ENCODE measurements around the gene SUSD3. TPM values are rescaled to one million over a fixed set of nuclear protein-coding genes. Genes with fewer than 3 reads are reported as not detected.
"Not testable (repeated sequence)": the region's sequence is repeated elsewhere in the genome, so short reads cannot be mapped to it uniquely, and the experiment has no call there.

Gene SUSD3
- total RNA-seq, 1 donor from 2014 or later, result 1.7 TPM

DNA sequence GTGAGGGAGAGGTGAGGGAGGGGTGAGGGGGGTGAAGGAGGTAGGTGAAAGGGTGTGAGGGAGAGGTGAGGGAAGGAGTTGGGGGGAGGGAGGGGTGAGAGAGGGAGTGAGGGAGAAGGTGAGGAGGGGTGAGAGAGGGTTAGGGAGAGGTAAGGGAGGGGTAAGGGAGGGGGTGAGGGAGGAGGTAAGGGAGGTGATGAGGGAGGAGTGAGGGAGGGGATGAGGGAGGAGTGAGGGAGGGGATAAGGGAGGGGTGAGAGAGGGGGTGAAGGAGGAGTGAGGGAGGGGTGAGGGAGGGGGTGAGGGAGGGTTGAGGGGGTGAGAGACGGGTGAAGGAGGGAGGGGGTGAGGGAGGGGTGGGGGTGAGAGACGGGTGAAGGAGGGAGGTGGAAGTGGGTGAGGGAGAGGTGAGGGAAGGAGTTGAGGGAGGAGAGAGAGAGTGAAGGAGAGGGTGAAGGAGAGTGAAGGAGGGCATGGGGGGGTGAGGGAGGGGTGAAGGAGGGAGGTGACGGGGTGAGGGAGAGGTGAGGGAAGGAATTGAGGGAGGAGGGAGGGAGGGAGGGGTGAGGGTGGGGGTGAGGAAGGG, 57.1 kb downstream of the SUSD3 start:
- ATAC-seq (no peak), DNase-seq (ENCODE audit: missing footprints) (peak; percentile 7)
- intact Hi-C loops (cut with DNase I), result no loop called here

DNA sequence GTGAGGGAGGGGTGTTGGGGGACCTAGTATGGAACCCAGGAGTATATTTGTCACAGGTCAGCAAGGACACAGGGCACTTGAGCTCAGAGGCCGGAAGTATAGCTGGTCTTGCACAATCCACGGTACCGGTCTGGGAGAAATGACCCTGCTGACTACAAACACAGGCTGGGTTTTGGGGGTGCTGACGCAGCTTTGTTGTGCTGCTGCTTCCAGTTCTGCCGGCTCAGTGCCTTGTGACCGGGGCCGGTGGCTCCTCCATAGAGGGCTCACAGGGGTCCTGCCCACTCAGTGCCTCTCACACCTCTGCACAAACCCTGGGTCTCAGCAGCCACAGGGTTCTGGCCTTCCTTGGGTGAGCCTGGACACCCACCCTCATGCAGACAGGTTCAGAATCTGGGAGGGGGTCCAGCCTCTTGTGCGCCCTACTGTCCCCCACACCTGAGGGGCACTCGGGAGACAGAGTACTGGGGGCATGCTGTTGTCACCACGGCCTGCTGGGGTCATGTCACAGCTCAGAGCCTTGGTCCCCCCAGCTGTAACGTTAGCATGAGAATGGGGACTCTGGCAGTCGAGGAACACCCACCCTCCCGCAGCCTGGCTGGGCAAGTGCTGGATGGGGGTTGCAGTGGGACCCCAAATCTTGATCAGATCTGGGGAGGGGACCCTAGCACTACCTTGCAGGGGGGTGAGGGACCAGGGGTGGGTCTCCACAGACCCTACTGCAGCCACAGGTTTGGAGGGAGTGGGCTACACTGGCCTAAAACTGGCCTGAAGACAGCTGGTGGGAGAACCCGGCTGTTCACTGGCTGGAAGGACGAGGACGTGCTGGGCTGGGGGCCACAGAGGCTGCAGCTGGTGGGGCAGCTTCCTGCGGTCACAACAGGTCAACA, 57.8 kb downstream of the SUSD3 start:
- intact Hi-C loops (cut with DNase I), result no loop called here
- peak; percentile 53 for ATAC-seq
- DNase-seq (ENCODE audit: missing footprints), result peak; percentile 90

DNA sequence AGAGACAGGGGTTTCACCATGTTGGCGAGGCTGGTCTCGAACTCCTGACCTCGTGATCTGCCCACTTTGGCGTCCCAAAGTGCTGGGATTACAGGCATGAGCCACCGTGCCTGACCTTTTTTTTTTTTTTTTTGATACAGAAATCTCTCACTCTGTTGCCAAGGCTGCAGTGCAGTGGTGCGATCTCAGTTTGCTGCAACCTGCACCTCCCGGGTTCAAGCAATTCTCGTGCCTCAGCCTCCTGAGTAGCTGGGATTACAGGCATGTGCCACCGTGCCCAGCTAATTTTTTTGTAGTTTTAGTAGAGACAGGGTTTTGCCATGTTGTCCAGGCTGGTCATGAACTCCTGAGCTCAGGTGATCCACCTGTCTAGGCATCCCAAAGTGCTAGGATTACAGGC, 59.0 kb downstream of the SUSD3 start:
- DNase-seq (ENCODE audit: missing footprints), result peak; percentile 14
- intact Hi-C loops (cut with DNase I); ATAC-seq: not testable (repeated sequence)

DNA sequence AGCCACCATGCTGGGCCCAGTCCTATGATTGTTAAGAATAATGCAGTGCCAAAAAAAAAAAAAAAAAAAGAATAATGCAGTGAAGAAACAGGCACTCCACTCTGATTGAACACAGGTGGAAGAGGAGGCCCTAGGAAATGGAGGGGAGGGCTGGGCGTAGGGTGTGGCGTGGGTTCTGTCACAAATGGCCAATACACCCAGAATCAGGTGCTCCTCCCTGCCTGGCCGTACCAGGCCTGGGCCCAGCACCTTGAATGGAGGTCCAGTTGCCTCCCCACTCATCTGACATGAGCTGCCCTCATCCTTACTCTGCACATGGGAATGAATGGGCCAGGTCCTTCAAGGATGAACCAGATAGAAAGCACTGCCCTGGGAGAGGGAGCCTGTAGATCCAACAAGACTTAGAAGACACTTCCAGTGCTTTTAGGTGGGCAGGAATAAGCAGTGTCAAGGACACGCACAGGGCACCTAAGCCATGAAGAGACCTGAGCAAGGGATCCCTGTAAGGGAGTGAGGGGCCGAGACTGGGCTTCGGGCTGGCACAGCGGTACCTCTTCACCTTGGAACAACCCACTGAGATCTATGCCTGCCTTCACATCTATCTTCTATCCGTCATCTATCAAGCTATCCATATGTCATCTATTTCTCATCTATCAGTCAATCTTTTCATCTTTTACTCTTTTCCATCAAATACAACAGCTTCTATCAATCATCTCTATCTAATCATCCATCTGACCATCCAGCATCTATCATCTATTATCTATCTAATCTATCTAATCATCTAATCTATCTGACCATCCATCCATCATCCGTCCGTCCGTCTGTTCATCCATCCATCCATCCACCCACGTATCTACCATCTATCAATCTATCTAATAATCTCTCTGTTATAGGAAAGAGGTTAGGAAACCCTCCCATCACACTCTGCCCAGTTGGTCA, 59.7 kb downstream of the SUSD3 start:
- peak; percentile 25 for DNase-seq (ENCODE audit: missing footprints)
- no peak for ATAC-seq
- intact Hi-C loops (cut with DNase I), result no loop called here

DNA sequence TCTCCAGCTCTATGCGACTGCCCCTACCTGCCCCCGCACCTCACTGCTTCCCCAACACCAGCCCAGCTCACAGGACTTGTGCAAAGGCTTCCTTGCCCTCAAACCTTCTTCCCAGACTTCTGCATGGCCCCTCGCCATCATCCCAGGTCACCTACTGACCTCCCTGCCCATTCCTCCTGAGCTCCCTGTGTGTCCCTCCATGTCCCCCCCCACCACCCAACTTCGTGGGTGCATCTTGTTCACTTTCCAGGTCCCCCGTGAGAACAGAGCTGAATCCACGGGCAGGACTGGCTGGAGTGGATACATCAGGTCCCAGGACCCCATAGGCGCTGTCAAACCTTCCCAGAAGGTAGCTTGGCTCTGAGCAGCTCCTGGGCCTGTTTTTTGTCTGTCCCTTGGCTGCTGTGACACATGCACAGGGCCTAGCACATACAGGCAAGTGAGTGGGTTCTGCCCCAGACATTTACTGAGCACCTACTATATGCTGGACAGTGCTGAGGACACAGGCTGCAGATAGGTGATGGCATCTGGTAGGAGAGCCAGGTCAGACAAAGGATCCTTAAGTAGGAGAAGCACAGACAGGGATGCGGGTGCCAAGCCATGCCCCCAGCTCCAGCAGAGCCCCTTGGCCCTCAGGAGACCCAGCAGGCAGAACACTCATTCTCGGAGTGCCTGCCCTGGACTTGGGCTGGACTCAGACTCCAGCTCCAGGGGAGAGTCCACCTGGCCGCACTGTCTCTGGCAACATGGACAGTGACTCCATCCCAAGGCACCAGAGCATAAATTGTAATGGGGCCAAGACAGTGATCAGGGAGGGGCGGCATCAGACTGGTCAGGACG, 60.6 kb downstream of the SUSD3 start:
- ATAC-seq, result no peak
- intact Hi-C loops (cut with DNase I), result no loop called here
- DNase-seq (ENCODE audit: missing footprints), result peak; percentile 49

DNA sequence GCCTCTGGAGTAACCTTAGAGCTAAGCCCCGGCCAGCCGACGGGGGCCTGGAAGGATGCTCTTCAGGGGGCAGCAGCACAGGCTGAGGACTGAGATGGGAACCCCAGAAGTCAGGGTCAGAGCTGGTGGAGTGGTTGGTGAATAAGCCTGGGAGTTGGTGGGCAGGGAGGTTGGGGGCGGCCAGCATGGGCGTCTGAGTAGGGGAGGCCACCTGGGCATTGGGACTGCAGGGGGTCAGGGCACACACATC, 61.1 kb downstream of the SUSD3 start:
- no peak for ATAC-seq
- intact Hi-C loops (cut with DNase I), result no loop called here
- no peak for DNase-seq (ENCODE audit: missing footprints)

DNA sequence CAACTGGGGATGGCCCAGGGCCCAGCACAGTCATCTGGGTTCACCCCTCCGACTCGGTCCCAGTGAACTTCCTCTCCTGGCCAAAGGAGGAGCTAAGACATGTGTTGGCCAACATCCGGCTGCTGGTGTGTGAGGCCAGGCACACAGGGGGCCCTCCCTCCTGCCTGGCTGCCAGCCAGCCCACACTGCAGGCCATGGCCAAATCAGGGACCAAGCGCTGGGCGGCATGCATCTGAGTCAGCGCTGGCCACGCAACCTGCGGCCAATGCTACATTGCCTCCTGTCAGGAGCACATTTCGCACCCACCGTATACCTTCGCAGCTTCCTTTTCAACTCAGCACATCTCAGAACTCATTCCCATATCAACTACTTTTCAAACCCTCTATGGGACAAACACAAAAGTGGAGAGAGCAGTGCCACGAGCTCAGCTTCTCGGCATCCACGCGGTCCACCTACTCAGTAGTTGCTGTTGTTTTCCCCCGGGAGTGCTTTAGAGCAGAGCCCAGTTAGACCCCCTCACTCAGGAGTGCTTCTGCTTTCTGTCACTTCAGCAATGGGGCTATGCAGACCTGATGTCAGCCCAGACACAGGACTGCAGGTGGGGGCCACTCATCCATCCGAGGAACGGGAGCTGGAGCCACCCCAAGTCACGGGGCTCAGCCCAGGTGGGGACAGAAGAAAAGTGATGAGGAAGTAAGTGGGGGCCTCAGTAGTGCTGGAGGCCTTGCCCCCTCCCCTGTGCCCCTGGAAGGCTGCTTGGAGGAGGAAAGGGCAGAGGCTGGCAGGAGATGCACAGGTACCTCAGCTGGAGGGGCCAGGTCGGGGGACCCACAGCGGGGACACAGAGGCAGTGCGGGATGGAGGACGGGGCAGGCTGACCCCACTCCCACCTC, 61.7 kb downstream of the SUSD3 start:
- intact Hi-C loops (cut with DNase I), result no loop called here
- peak; percentile 90 for ATAC-seq
- DNase-seq (ENCODE audit: missing footprints), result peak; percentile 98

DNA sequence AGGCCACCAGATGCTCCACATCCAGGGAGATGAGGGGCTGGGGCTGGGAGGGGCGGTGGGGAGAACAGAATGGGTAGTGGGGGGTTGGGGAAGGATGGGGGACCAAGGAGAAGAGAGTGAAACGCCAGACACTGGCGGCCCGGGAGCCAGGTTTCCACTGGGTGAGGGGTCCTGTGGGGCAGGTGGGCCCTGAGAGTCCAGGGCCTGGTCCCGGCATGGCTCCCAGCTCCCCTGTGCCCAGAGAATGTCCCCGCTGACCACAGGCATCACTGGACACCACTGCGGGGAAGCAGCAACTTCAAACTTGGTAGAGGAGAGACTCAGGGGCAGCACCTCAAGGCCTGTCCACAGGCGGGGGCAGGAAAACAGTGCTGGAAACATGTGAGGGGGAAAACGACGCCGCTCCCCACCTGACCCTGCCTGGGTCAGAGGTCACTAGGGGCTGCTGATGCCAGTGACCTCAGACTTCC, 62.4 kb downstream of the SUSD3 start:
- ATAC-seq (no peak), DNase-seq (ENCODE audit: missing footprints) (peak; percentile 57)
- intact Hi-C loops (cut with DNase I), result no loop called here

DNA sequence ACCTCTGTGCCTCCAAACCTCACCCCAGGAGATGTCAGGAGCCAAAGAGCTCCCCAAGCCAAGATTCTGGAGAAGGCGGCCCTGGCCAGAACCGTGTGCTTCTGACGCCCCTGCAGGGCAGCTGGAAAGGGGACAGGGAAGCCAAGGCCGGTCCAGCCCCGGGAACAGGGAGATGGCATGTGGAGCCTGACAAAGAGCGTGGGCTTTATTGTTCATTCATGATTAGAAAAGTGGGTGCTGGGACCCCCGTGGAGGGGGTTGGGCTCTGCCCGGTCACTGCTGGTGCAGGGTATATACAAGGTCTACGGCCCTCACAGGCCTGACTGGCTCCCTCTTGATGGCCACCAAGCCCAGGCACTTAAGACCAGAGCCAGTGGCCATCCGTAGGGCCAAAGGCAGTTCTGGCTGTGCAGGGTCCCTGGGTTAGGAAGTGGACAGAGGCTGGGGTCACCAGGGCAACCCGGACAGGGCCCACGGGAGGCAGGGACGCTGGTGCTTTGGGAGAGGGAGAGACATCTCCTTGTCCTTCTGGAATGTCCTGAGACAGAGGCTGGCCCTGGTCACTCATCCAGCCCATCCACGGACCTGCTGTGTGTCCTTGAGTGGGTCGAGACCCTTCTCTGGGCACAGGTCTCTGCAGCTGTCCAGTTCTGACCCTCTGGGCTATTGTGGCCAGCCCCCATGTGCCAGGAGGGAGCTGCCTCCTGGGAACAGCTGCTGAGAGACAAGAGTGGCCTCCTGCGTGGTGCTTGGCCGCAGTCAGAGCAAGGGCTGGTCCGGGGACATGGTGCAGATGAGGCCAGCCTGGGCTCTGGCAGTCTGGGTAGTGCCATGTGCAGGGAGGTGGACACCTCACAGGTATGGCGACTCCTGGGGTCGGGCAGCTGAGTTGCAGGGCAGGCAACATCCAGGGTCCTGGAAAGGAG, 63.1 kb downstream of the SUSD3 start:
- ATAC-seq (no peak), DNase-seq (ENCODE audit: missing footprints) (peak; percentile 46)
- intact Hi-C loops (cut with DNase I), result no loop called here

DNA sequence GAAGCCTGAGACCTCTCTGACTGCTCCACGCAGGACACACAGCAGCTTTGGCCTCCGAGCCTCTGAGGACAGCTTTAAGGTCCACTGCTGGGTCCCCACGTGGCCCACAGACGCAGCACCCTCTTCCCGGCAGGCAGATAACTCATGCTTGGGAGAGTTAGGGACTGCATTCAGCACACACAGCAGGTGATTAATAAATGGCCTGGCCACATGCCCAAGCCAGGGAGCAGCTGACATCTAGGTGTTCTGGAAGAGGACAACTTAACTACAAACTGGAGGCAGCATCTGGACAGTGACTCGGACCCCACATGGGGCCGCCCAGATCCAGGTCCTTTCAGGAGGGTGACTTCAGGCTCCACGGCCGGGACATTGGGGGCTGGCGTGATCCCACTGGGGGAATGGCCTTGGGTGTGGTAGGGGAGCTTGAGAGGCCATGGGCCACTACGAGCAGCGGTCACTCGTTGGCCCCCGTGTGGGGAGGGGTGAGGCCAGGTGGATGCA, 64.3 kb downstream of the SUSD3 start:
- ATAC-seq (no peak), DNase-seq (ENCODE audit: missing footprints) (peak; percentile 15)
- intact Hi-C loops (cut with DNase I), result no loop called here

DNA sequence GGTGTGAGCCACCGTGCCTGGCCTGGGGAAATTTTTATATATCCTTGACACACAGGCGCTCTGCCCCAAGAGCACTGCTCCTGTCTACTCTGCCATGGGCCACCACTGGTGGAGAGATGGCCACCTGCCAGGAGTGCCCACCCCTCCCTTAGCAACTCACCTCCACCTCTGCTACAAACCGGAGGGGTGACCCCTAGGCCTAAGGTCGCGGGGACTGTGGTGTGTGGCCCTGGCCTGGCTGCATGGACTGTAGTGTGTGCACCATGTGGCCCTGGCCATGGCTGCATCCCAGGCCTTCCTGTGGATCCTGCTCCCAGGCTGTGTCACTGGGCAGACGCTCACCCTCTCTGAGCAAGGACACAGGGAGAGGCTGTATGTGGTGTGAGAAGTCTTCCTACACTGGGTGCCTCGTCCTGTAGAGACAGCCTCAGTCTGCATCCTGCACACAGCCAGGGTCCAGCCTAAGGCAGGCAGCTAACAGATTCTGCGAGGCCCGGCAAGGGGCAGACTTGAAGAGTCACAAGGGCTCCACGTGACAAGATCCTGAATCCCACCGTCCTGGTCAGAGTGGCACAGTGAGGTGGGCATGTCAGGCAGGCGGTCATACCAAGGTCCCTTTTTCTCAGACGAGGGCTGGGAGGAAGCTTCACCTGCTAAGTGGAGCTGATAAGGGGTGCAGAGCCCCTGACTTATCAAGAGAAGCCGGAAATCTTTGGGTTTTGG, 65.2 kb downstream of the SUSD3 start:
- ATAC-seq (no peak), DNase-seq (ENCODE audit: missing footprints) (peak; percentile 53)
- intact Hi-C loops (cut with DNase I), result no loop called here

DNA sequence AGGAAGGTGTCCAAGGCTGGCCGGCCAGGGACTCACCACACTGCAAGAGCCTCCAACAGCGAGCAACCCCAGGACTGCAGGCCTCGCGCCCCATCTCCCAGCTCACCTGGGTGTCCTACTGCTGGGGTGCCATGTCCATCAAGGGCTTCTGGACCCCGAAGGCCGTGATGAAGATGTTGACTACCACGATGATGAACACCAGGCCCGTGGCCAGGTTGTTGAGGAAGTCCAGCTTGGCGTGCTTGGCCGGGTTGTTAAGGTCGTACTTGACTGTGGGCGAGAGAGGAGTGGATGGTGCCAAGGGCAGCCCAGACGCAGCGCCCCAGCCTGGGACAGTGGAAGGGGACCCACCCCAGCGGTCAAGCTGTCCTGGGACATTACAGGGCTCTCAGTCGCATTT, 66.3 kb downstream of the SUSD3 start:
- intact Hi-C loops (cut with DNase I), result no loop called here
- ATAC-seq (no peak), DNase-seq (ENCODE audit: missing footprints) (peak; percentile 44)

DNA sequence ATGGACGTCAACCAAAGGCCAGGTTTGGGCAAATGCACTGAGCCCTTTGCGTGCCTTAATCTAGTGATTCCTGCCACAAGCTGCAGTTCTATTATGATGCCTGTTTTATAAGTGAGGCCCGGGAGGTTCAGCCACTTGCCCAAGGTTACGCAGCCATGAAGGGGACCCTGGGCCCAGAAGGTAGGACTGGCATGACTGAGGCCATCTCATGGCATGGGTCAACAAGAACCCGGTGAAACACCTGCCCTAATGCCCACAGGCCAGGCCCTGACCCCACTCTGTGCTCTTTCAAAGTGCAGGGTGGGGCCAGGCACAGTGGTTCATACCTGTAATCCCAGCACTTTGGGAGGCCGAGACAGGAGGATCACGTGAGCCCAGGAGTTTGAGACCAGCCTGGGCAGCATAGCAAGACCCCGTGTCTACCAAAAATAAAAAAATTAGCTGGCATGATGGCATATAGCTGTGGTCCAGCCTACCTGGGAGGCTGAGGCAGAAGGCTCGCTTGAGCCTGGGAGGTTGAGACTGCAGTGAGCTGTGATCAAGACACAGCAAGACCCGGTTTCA, 66.9 kb downstream of the SUSD3 start:
- ATAC-seq (no peak), DNase-seq (ENCODE audit: missing footprints) (peak; percentile 8)
- intact Hi-C loops (cut with DNase I), result no loop called here

DNA sequence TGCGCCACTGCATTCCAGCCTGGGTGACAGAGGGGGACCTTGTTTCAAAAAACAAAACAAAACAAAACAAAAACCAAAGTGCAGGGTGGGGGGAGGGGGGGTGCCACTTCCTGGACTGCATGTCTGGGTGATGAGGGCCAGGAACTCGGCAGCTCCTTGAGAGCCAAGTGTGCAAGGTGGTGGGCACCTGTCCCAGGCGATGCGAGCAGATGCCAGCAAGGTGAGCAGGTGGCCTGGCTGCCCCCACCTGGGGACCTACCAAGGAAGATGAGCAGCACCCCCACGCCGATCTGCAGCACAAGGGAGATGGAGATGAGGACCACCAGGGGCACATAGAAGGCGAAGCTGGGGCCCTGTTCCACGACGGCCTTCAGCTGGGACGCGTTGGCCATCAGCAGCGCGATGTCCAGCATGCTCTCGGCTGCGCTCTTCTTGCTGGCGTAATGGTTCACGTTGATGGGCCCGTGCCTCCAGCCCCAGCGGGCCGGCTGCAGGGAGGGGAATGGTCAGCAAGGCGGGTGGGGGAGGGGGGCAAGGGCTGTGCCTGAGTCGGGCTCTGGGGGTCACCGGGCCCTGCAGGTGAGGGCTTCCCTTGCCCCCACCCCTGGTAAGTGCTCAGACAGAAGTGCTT, 67.8 kb downstream of the SUSD3 start:
- peak; percentile 54 for DNase-seq (ENCODE audit: missing footprints)
- intact Hi-C loops (cut with DNase I), result no loop called here
- ATAC-seq, result no peak

DNA sequence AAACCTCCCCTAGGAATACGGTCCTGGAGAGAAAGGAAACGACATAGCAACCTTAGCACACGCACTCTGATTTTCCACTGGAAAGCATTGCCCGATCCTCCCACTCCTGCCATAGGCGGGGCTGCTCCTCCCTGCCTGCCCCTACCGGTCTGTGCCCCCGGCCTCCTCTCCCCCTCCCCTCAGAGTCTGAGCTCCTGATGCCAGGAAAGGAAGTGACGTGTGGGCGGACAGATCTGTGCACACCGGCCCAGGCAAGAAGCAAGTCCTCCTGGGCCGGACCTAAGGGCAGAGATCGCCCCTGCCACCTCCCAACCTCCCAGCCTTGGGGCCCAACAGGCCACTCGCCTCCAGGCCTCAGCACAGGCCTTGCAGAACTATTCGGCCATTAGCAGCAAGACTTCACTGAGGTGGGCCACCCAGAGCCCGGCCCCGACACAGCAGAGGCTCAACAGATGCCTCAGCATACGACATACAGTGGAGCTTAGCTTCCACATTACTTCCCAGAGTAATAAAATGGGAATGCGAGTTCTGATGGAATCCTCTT, 68.4 kb downstream of the SUSD3 start:
- intact Hi-C loops (cut with DNase I), result no loop called here
- ATAC-seq (no peak), DNase-seq (ENCODE audit: missing footprints) (peak; percentile 68)

Measured in Right ventricle myocardium inferior (tissue), 1 donor.